Measurements from ENCODE around the gene RHBDL1.
A peak's percentile ranks its signal among the peaks of the same experiment; 100 is the strongest.

Gene RHBDL1

GRCh38 chr16:658679-659571 lies 16.5 kb upstream of the RHBDL1 start:
- no peak for DNase-seq

- no peak for DNase-seq
Measured at GRCh38 chr16:659618-660017, 15.9 kb upstream of the RHBDL1 start.

DNA sequence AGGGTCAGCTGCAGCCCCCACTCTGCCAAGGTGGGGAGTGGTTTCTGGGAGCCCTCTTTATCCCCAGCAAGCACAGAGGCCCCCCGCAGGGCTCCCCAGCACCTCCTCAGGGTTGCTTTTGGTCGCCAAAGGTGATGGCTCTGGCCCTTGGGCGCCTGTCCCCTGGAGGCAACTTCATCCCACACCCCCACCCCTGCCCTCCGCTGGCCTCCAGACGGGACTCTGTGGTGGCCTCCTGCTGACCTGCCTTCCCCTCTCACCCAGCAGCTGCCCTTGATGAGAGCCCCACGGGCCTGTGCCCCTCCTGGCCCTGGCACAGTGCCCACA lies 15.4 kb upstream of the RHBDL1 start:
- no peak for DNase-seq

GRCh38 chr16:660459-661183 lies 14.8 kb upstream of the RHBDL1 start:
- peak; percentile 69 for DNase-seq

- no peak for DNase-seq
Measured at GRCh38 chr16:661184-661821, 14.2 kb upstream of the RHBDL1 start.

DNA sequence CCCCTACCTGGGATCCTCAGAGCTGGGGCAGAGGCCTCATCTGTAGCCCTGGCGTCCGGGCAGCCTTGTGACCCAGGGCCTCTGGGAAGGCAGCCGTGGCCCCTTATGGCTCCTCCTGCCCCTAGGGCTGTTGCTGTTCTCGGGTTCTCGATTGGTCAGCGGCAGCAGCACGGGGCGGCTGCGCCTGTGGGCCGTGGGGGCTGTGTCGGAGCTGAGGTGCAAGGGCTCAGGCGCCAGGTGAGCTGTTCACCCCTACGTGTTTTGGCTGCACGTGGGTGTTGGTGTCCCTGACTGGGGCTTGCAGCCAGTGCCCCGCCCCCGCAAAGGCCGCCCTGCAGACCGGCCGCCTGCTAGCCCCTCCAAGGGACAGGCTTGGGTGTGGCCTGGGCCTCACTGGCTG lies 13.4 kb upstream of the RHBDL1 start:
- DNase-seq = no peak

GRCh38 chr16:662597-662996 lies 12.9 kb upstream of the RHBDL1 start:
- DNase-seq = no peak

GRCh38 chr16:666572-666971 lies 8.9 kb upstream of the RHBDL1 start:
- no peak for DNase-seq

DNA sequence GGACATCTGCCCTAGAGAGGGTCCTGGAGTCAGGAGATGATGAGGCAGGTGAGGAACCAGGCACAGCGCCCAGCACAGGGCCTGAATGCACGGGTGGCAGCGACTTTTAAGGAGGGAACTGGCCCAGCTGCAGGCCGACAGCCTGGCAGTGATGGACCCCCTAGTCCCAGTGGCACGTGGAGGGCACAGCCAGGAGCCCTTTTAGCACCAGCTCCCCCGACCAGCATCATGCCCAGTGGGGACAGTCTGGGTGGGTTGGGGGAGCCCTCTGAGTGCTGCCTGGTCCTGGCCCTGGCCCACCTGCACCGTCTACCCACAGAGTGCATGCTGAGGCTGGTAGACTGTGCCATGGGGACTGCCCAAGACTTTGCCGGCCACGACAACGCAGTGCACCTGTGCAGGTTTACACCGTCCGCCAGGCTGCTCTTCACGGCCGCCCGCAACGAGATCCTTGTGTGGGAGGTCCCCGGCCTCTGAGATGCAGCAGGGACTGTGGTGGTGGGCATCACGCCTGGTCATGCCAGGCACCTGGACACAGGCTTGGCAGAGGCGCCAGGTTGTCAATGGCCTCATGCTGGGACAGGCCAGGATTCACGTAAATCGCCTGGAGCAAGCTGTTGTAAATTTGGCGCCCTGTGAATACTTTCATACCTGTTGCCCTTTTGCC lies 8.2 kb upstream of the RHBDL1 start:
- DNase-seq = no peak

GRCh38 chr16:667780-668518 lies 7.5 kb upstream of the RHBDL1 start, which contains the start of gene RHOT2:
Gene RHOT2 (plus strand): TSS chr16:668132. CDS start chr16:668200, 68 bp downstream.
- peak; percentile 91 for DNase-seq

GRCh38 chr16:668519-669171 lies 6.8 kb upstream of the RHBDL1 start:
- DNase-seq = no peak

- no peak for DNase-seq
Measured at GRCh38 chr16:669666-670065, 5.8 kb upstream of the RHBDL1 start.

DNA sequence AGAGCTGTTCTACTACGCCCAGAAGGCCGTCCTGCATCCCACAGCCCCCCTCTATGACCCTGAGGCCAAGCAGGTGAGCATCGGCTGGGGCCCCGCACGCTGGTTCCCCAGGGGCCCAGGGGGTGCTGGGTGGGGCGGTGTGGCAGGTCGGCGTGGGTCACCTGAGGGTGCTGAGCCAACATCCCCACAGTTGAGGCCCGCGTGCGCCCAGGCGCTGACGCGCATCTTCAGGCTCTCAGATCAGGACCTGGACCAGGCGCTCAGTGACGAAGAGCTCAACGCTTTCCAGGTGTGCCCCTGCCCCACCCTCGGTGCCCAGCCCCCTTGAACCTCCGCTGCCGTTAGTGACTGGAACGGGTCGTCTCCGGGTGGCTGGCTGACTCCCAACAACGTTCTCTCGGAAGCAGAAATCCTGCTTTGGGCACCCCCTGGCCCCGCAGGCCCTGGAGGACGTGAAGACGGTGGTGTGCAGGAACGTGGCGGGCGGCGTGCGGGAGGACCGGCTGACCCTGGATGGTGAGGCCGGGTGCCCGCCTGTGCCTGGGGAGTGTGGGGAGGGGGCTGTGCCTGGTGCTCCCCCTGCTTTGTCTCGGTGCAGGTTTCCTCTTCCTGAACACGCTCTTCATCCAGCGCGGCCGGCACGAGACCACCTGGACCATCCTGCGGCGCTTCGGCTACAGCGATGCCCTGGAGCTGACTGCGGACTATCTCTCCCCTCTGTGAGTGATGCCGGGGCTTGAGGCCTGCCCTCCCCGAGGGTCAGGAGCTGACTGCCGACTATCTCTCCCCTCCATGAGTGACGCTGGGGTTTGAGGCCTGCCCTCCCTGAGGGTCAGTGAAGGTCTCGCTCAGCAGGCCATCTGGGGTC lies 4.8 kb upstream of the RHBDL1 start:
- no peak for DNase-seq

DNA sequence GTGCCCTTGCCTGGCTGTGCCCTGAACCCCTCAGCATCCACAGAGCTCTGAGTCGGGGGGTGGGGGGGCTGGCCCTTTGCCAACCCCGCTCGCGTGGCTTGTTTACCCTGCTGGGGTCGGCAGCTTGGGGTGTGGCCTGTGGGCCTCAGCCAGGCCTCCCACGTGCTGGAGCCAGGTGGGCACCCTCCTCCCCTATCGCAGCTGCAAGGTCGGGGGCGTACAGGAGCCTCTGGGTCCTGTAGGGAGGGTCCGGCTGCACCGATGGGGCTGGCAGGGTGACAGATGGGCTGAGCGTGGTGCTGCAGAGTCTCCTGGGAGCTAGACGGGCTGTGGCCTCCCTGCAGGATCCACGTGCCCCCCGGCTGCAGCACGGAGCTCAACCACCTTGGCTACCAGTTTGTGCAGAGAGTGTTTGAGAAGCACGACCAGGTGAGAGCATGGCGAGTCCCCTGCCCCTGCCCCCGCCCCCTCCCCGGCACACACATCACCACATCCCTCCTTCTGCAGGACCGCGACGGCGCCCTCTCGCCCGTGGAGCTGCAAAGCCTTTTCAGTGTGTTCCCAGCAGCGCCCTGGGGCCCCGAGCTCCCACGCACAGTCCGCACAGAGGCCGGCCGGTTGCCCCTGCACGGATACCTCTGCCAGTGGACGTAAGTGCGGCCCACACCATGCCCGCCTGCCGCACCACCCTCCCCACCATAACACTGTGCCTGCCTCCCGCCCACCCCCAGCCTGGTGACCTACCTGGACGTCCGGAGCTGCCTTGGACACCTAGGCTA lies 3.9 kb upstream of the RHBDL1 start:
- DNase-seq = no peak

GRCh38 chr16:672371-672770 lies 3.1 kb upstream of the RHBDL1 start:
- DNase-seq = no peak

DNA sequence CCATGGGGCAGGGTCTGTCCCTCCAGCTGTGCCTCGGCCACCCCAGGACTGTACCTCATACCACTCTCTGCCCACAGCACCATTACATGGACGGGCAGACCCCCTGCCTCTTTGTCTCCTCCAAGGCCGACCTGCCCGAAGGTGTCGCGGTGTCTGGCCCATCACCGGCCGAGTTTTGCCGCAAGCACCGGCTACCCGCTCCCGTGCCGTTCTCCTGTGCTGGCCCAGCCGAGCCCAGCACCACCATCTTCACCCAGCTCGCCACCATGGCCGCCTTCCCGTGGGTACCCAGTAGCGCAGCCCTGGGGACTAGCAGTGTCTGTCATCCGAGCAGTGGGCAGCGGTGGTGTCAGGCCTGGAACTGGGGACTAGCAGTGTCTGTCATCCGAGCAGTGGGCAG lies 2.6 kb upstream of the RHBDL1 start:
- no peak for DNase-seq

DNA sequence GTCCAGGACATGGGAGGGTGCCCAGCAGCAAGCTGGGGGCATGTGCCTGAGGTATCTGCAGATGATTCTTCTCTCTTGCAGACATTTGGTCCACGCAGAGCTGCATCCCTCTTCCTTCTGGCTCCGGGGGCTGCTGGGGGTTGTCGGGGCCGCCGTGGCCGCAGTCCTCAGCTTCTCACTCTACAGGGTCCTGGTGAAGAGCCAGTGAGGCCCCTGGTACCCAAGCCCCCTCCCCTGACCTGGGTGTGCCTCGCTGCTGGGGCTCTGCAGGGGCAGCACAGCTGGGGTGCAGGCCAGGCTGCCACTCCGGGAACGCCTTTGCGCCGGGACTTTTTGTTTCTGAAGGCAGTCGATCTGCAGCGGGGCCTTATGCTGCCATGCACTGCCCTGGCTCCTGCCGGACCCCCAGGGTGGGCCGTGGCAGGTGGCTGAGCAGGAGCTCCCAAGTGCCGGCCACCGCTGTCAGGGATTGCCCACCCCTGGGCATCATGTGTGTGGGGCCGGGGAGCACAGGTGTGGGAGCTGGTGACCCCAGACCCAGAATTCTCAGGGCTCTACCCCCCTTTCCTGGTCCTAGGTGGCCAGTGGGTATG lies 2.0 kb upstream of the RHBDL1 start:
- DNase-seq = no peak

DNA sequence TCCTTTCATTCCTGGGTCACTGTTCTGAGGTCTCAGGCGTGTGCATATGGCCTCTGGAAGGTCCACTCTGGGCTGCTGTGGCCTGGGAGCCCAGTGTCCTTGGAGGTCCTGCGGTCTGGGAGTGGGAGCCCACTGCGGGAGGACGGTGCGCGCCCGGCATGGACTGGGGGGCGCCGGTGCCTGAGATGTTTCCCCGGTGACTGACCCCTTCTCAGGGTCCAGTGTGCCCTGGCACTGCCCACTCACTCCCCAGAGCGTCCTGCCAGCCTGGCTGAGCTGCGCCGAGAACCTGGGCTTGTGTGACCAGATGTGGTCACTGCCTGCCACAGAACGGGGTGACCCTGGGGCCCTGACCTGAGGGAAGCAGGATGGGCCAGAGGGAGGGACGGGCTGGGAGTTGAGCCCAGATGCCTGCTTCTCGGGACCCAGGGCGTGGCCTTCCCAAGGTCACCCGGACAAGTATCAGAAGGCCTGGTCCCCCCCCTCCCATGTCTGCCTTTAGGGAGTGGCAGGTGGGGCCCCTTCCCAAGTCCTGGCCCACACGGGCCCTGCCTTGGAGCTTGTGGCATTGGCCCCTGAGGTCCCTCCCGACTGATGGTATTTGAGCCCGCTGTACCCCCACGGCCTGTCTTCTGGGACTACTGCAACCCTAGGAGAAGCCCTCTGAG lies 1.1 kb upstream of the RHBDL1 start:
- DNase-seq = no peak
